GM12878 (cell line): ENCODE data around the gene PSMB1. TPM values are rescaled to one million over a fixed set of nuclear protein-coding genes. Genes with fewer than 3 reads are reported as not detected.

Experiments used
- CBFB ChIP-seq: IDR thresholded peaks from 2 replicates; pipeline ENCODE4 v1.6.1; 2016; ENCODE audit warnings: antibody characterized with exemption, low read depth
- CBX5 ChIP-seq: sonication (generic); IDR thresholded peaks from 2 replicates; pipeline ENCODE4 v1.6.1; 2016; ENCODE audit warnings: low read depth, moderate library complexity, mild to moderate bottlenecking, inconsistent platforms
- CHD4 ChIP-seq: fragments of 200-600 bp; sonication (generic); IDR thresholded peaks from 2 replicates; pipeline ENCODE4 v1.6.1; 2016; ENCODE audit warnings: mild to moderate bottlenecking
- CUX1 ChIP-seq: IDR thresholded peaks from 2 replicates; pipeline ENCODE4 v1.6.1; 2012; ENCODE audit warnings: improper control_type of control experiment, low read depth, low read length; ENCODE audit not compliant: insufficient replicate concordance
- ETV6 ChIP-seq, 2 experiments: fragments of 450-650 bp in 1 of 2; IDR thresholded peaks in 1 of 2; conservative IDR thresholded peaks in 1 of 2; 2 replicates each; pipeline ENCODE4 v1.6.1; 2014; ENCODE audit warnings: antibody characterized with exemption in 1 of 2, borderline replicate concordance in 1 of 2, low read depth in 1 of 2, mild to moderate bottlenecking in 1 of 2, moderate library complexity in 1 of 2
- HCFC1 ChIP-seq: fragments of 150-350 bp; IDR thresholded peaks from 2 replicates; pipeline ENCODE4 v1.6.1; 2014; ENCODE audit warnings: low read length
- MTA2 ChIP-seq: fragments of 450-650 bp; IDR thresholded peaks from 2 replicates; pipeline ENCODE4 v1.6.1; 2016; ENCODE audit warnings: low read depth, mild to moderate bottlenecking, moderate library complexity
- NFIC ChIP-seq: IDR thresholded peaks from 2 replicates; pipeline ENCODE4 v1.6.1; 2012; ENCODE audit warnings: low read depth, mild to moderate bottlenecking, inconsistent platforms, low read length, moderate library complexity
- NR2F1 ChIP-seq: fragments of 450-650 bp; conservative IDR thresholded peaks from 2 replicates; pipeline ENCODE4 v1.6.1; 2017; ENCODE audit warnings: mild to moderate bottlenecking
- PBX3 ChIP-seq: IDR thresholded peaks from 2 replicates; pipeline ENCODE4 v1.6.1; 2011; ENCODE audit warnings: mild to moderate bottlenecking, low read depth, low read length, moderate library complexity; ENCODE audit not compliant: insufficient replicate concordance
- PKNOX1 ChIP-seq: fragments of 450-650 bp; IDR thresholded peaks from 2 replicates; pipeline ENCODE4 v1.6.1; 2016; ENCODE audit warnings: mild to moderate bottlenecking
- POLR2AphosphoS2 ChIP-seq: IDR thresholded peaks from 2 replicates; pipeline ENCODE4 v1.6.1; 2011; ENCODE audit warnings: low read depth, mild to moderate bottlenecking, low read length, improper control_type of control experiment, moderate library complexity
- SREBF2 ChIP-seq: IDR thresholded peaks from 2 replicates; pipeline ENCODE4 v1.6.1; 2012; ENCODE audit warnings: mild to moderate bottlenecking, low read length
- TARDBP ChIP-seq: IDR thresholded peaks from 2 replicates; pipeline ENCODE4 v1.6.1; 2016; ENCODE audit warnings: borderline replicate concordance
- ZBTB40 ChIP-seq: fragments of 450-650 bp; IDR thresholded peaks from 2 replicates; pipeline ENCODE4 v1.6.1; 2016; ENCODE audit warnings: mild to moderate bottlenecking, moderate library complexity, borderline replicate concordance
- ZZZ3 ChIP-seq: IDR thresholded peaks from 2 replicates; pipeline ENCODE4 v1.6.1; 2011; ENCODE audit warnings: low read depth; ENCODE audit not compliant: control insufficient read depth, insufficient read length
- polyA plus RNA-seq, 11 experiments: library from polyadenylated mRNA; depleted of rRNA in 4 of 11; unstranded in 6 of 11; stranded (reverse) in 5 of 11; fragments of >200 nt; fragmentation: Nextera tagmentation in 4 of 11; fragmentation: Illumina TruSeq in 1 of 11; extraction: Ambion mirVana in 4 of 11; extraction: Trizol in 1 of 11; gene quantifications; 1 replicate in 1 of 11; 2 replicates in 10 of 11; pipeline versions ENCODE4 v1.2.1 to v1.2.3, GENCODE V29; 2011 to 2016; ENCODE audit warnings: inconsistent platforms in 2 of 11, missing spikeins in 2 of 11, low read depth in 1 of 11
- total RNA-seq, 4 experiments: library from RNA; depleted of rRNA in 3 of 4; stranded (reverse); fragments of >200 nt in 3 of 4; fragmentation: Illumina TruSeq in 1 of 4; extraction: Trizol in 1 of 4; gene quantifications; 2 replicates each; pipeline versions ENCODE4 v1.2.1 to v1.2.3, GENCODE V29; 2013 to 2021
- TF ChIP-seq, protein P1 (sequence below): fragments of 450-650 bp; IDR thresholded peaks from 2 replicates; pipeline ENCODE4 v1.6.1; 2017; ENCODE audit warnings: low read depth, mild to moderate bottlenecking, moderate library complexity

Gene PSMB1
- total and polyA plus RNA-seq, 10 of the 15 experiments (the other 5 are each of a cell fraction or from before 2014, with no cell fraction given), result 208 to 1,317 (median 508) TPM

DNA sequence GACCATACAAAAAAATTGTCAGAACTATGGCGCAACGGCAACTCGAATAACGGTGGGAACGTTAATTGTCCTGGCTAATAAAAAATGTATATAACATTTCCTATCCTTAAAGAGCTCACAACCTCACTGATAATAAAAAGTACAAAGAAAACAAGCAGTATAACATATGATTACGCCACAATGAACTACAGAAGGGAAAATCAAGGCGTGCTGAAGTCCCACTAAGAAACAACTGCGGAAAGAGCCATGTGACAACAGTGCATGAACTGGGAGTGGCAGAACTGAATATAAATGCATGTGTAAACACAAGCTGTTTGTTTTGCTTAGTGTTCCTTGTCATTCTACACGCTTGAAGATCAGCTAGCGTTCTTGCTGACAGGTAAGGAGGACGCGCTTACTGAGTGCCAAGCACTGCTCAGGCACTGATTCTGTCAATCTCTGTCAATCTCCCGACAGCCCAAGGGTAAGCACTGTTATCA is 466 bp upstream of the PSMB1 start (continued):
- TF ChIP-seq CHD4, result no peak
- TF ChIP-seq CUX1, result no peak
- no peak for TF ChIP-seq MTA2
- peak; percentile 95 for TF ChIP-seq PKNOX1
- TF ChIP-seq ETV6 (conservative IDR thresholded peaks at IDR 0.05 in 1 of 2, IDR thresholded peaks at IDR 0.05 in 1 of 2; ENCODE audit: borderline replicate concordance in 1 of 2, low read depth in 1 of 2), result no peak
- no peak for TF ChIP-seq ZZZ3
- TF ChIP-seq HCFC1, result no peak
- TF ChIP-seq CBX5, result no peak
- TF ChIP-seq TARDBP, result no peak
- TF ChIP-seq POLR2AphosphoS2, result no peak
- TF ChIP-seq ZBTB40, result no peak
- TF ChIP-seq CBFB, result no peak
- no peak for TF ChIP-seq NR2F1
- TF ChIP-seq NFIC, result no peak
- TF ChIP-seq SREBF2, result no peak
- peak; percentile 69 for TF ChIP-seq PBX3
- TF ChIP-seq, protein P1, sequence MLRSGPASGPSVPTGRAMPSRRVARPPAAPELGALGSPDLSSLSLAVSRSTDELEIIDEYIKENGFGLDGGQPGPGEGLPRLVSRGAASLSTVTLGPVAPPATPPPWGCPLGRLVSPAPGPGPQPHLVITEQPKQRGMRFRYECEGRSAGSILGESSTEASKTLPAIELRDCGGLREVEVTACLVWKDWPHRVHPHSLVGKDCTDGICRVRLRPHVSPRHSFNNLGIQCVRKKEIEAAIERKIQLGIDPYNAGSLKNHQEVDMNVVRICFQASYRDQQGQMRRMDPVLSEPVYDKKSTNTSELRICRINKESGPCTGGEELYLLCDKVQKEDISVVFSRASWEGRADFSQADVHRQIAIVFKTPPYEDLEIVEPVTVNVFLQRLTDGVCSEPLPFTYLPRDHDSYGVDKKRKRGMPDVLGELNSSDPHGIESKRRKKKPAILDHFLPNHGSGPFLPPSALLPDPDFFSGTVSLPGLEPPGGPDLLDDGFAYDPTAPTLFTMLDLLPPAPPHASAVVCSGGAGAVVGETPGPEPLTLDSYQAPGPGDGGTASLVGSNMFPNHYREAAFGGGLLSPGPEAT, result no peak
